CD4-positive, alpha-beta T cell treated with Interleukin-6 at 100 ng/mL for 8 hours (primary cell): ENCODE measurements around the gene PDZRN4.
"Not testable (repeated sequence)": the region's sequence is repeated elsewhere in the genome, so short reads cannot be mapped to it uniquely, and the experiment has no call there.

Experiments used
- DNase-seq: peaks from one replicate; pipeline ENCODE4 v3.0.0-alpha.2; 2020; ENCODE audit warnings: mixed read lengths, low spot score

PDZRN4 gene

GRCh38 chr12:41511247-41511646, 323.1 kb downstream of the PDZRN4 start:
- no peak for DNase-seq

- DNase-seq: no peak
Observed at GRCh38 chr12:41512497-41512896, 324.4 kb downstream of the PDZRN4 start.

GRCh38 chr12:41514021-41514777, 326.1 kb downstream of the PDZRN4 start:
- DNase-seq: no peak

- DNase-seq: no peak
Observed at GRCh38 chr12:41514907-41515306, 326.8 kb downstream of the PDZRN4 start.

- DNase-seq: no peak
Observed at GRCh38 chr12:41515953-41516352, 327.8 kb downstream of the PDZRN4 start.

GRCh38 chr12:41520869-41521268, 332.7 kb downstream of the PDZRN4 start:
- no peak for DNase-seq

- no peak for DNase-seq
Observed at GRCh38 chr12:41521872-41522379, 333.8 kb downstream of the PDZRN4 start.

- DNase-seq: no peak
Observed at GRCh38 chr12:41527062-41527461, 338.9 kb downstream of the PDZRN4 start.

- DNase-seq: no peak
Observed at GRCh38 chr12:41527534-41528116, 339.5 kb downstream of the PDZRN4 start.

- no peak for DNase-seq
Observed at GRCh38 chr12:41528874-41529273, 340.8 kb downstream of the PDZRN4 start.

GRCh38 chr12:41530441-41530840, 342.3 kb downstream of the PDZRN4 start:
- no peak for DNase-seq

- no peak for DNase-seq
Observed at GRCh38 chr12:41531147-41531829, 343.2 kb downstream of the PDZRN4 start.

GRCh38 chr12:41532072-41532471, 344.0 kb downstream of the PDZRN4 start:
- DNase-seq: no peak

GRCh38 chr12:41536813-41537490, 348.8 kb downstream of the PDZRN4 start:
- DNase-seq: no peak

- DNase-seq: no peak
Observed at GRCh38 chr12:41537522-41537921, 349.4 kb downstream of the PDZRN4 start.

GRCh38 chr12:41545761-41546160, 357.6 kb downstream of the PDZRN4 start:
- DNase-seq: no peak

GRCh38 chr12:41547071-41547470, 359.0 kb downstream of the PDZRN4 start:
- not testable (repeated sequence) for DNase-seq

GRCh38 chr12:41548926-41549325, 360.8 kb downstream of the PDZRN4 start:
- no peak for DNase-seq

GRCh38 chr12:41552588-41552987, 364.5 kb downstream of the PDZRN4 start:
- no peak for DNase-seq

- no peak for DNase-seq
Observed at GRCh38 chr12:41556176-41556575, 368.1 kb downstream of the PDZRN4 start.

- no peak for DNase-seq
Observed at GRCh38 chr12:41557344-41557743, 369.2 kb downstream of the PDZRN4 start.

- DNase-seq: no peak
Observed at GRCh38 chr12:41558671-41559070, 370.6 kb downstream of the PDZRN4 start.
